ENCODE measurements around the gene NR1H4. TPM values are rescaled to one million over a fixed set of nuclear protein-coding genes. Genes with fewer than 3 reads are reported as not detected.
A peak's percentile ranks its signal among the peaks of the same experiment; 100 is the strongest.

Gene NR1H4
- total and polyA plus RNA-seq, 2 of the 13 experiments (the other 11 are each of a cell fraction or from before 2014, with no cell fraction given) = 27.3 to 114 TPM

GRCh38 chr12:100445081-100445481, 28.6 kb upstream of the NR1H4 start (continued):
- TF ChIP-seq, protein P1, sequence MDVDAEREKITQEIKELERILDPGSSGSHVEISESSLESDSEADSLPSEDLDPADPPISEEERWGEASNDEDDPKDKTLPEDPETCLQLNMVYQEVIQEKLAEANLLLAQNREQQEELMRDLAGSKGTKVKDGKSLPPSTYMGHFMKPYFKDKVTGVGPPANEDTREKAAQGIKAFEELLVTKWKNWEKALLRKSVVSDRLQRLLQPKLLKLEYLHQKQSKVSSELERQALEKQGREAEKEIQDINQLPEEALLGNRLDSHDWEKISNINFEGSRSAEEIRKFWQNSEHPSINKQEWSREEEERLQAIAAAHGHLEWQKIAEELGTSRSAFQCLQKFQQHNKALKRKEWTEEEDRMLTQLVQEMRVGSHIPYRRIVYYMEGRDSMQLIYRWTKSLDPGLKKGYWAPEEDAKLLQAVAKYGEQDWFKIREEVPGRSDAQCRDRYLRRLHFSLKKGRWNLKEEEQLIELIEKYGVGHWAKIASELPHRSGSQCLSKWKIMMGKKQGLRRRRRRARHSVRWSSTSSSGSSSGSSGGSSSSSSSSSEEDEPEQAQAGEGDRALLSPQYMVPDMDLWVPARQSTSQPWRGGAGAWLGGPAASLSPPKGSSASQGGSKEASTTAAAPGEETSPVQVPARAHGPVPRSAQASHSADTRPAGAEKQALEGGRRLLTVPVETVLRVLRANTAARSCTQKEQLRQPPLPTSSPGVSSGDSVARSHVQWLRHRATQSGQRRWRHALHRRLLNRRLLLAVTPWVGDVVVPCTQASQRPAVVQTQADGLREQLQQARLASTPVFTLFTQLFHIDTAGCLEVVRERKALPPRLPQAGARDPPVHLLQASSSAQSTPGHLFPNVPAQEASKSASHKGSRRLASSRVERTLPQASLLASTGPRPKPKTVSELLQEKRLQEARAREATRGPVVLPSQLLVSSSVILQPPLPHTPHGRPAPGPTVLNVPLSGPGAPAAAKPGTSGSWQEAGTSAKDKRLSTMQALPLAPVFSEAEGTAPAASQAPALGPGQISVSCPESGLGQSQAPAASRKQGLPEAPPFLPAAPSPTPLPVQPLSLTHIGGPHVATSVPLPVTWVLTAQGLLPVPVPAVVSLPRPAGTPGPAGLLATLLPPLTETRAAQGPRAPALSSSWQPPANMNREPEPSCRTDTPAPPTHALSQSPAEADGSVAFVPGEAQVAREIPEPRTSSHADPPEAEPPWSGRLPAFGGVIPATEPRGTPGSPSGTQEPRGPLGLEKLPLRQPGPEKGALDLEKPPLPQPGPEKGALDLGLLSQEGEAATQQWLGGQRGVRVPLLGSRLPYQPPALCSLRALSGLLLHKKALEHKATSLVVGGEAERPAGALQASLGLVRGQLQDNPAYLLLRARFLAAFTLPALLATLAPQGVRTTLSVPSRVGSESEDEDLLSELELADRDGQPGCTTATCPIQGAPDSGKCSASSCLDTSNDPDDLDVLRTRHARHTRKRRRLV (CRISPR knock-in tag; IDR thresholded peaks at IDR 0.05) = no peak
- TF ChIP-seq ZNF670 (CRISPR knock-in tag; IDR thresholded peaks at IDR 0.05; ENCODE audit: borderline replicate concordance) = no peak
- no peak for TF ChIP-seq ZNF598 (CRISPR knock-in tag; IDR thresholded peaks at IDR 0.05; ENCODE audit: borderline replicate concordance)
- no peak for TF ChIP-seq RELA (CRISPR knock-in tag; IDR thresholded peaks at IDR 0.05)
- TF ChIP-seq FOXK2 (IDR thresholded peaks at IDR 0.05) = no peak
- TF ChIP-seq ZNF891 (CRISPR knock-in tag; IDR thresholded peaks at IDR 0.05) = no peak
- no peak for TF ChIP-seq TEAD2 (CRISPR knock-in tag; IDR thresholded peaks at IDR 0.05)
- TF ChIP-seq KAT7 (CRISPR knock-in tag; IDR thresholded peaks at IDR 0.05; ENCODE audit: borderline replicate concordance) = no peak
- TF ChIP-seq SETDB1 (CRISPR knock-in tag; IDR thresholded peaks at IDR 0.05; ENCODE audit: borderline replicate concordance) = no peak
- peak; percentile 85 for TF ChIP-seq NCOA2 (CRISPR knock-in tag; IDR thresholded peaks at IDR 0.05)
- TF ChIP-seq PBX2 (CRISPR knock-in tag; IDR thresholded peaks at IDR 0.05) = no peak
- no peak for TF ChIP-seq ZIK1 (CRISPR knock-in tag; IDR thresholded peaks at IDR 0.05; ENCODE audit: borderline replicate concordance, low read depth)
- TF ChIP-seq MTF2 (CRISPR knock-in tag; IDR thresholded peaks at IDR 0.05; ENCODE audit: borderline replicate concordance) = no peak
- no peak for TF ChIP-seq NR2F1 (CRISPR knock-in tag; IDR thresholded peaks at IDR 0.05)
- TF ChIP-seq FUBP1 (CRISPR knock-in tag; IDR thresholded peaks at IDR 0.05; ENCODE audit: borderline replicate concordance) = no peak
- TF ChIP-seq, protein P2, sequence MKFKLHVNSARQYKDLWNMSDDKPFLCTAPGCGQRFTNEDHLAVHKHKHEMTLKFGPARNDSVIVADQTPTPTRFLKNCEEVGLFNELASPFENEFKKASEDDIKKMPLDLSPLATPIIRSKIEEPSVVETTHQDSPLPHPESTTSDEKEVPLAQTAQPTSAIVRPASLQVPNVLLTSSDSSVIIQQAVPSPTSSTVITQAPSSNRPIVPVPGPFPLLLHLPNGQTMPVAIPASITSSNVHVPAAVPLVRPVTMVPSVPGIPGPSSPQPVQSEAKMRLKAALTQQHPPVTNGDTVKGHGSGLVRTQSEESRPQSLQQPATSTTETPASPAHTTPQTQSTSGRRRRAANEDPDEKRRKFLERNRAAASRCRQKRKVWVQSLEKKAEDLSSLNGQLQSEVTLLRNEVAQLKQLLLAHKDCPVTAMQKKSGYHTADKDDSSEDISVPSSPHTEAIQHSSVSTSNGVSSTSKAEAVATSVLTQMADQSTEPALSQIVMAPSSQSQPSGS (CRISPR knock-in tag; IDR thresholded peaks at IDR 0.05) = peak; percentile 83; the same call in 1 of the 2 replicates
- no peak for TF ChIP-seq ZC3H4 (CRISPR knock-in tag; IDR thresholded peaks at IDR 0.05; ENCODE audit: borderline replicate concordance)
- no peak for TF ChIP-seq HDAC6 (IDR thresholded peaks at IDR 0.05; ENCODE audit: low read depth, low read length)
- no peak for TF ChIP-seq JARID2 (CRISPR knock-in tag; IDR thresholded peaks at IDR 0.05; ENCODE audit: insufficient replicate concordance)
- no peak for TF ChIP-seq AGO1 (IDR thresholded peaks at IDR 0.05; ENCODE audit: low read depth, low read length, poor library complexity, severe bottlenecking)
- TF ChIP-seq NFIB (CRISPR knock-in tag; IDR thresholded peaks at IDR 0.05; ENCODE audit: borderline replicate concordance) = no peak
- TF ChIP-seq GATAD1 (CRISPR knock-in tag; IDR thresholded peaks at IDR 0.05) = no peak
